HCT116 (cell line): ENCODE data around the gene RAPH1. TPM values are rescaled to one million over a fixed set of nuclear protein-coding genes. Genes with fewer than 3 reads are reported as not detected.

Source experiments
- ATAC-seq: fragments of 200-7000 bp; cut with Tn5 transposase; 2 replicates; pipeline ENCODE4 v1.9.1; 2020; ENCODE audit warnings: mild to moderate bottlenecking, moderate library complexity
- BruUV-seq: library from RNA; stranded (reverse); fragments of 400-500 nt; replicated peaks from 2 replicates; lab custom pipeline; 2021; lab: Mats Ljungman, UMichigan
- CTCF ChIA-PET: fragments of 300-600 bp; sonication (Branson Sonifier 250); formaldehyde crosslinking; loops from one replicate; lab custom pipeline; 2021; ENCODE audit warnings: antibody characterized with exemption; lab: Charles Lee
- POLR2A ChIA-PET: fragments of 300-600, 350-600 bp; sonication (Branson Sonifier 250); formaldehyde crosslinking; loops from one replicate; lab custom pipeline; 2021; ENCODE audit warnings: antibody characterized with exemption; lab: Charles Lee
- RAD21 ChIA-PET, 2 experiments: fragments of 300-600 bp; sonication (Branson Sonifier 250); formaldehyde crosslinking; loops; one replicate each; lab custom pipeline; 2023; ENCODE audit warnings: low total read pairs in 2 of 2; ENCODE audit not compliant: uncharacterized antibody in 2 of 2, unreplicated experiment in 2 of 2, low non-redundant PET in 1 of 2; lab: Charles Lee
- DNase-seq: peaks from one replicate; pipeline ENCODE4 v3.0.0-alpha.2; 2010; ENCODE audit warnings: low read depth, low spot score
- H2AFZ ChIP-seq: fragments of 200-600 bp; shearing (Covaris generic), sonication (generic); 2 replicates; pipeline ENCODE4 v1.6.1; 2017; ENCODE audit warnings: low read depth, mixed run types, mixed read lengths, antibody characterized with exemption, low read length; ENCODE audit not compliant: poor library complexity, severe bottlenecking
- H3K27ac ChIP-seq: 2 replicates; pipeline ENCODE4 v1.5.1; 2012; ENCODE audit warnings: low read depth, low read length
- H3K27me3 ChIP-seq: fragments of 200-600 bp; sonication (generic); 2 replicates; pipeline ENCODE4 v1.6.1; 2016; ENCODE audit warnings: mixed run types, low read length, mixed read lengths; ENCODE audit not compliant: insufficient read depth
- H3K36me3 ChIP-seq, 2 experiments: fragments of 200-500 bp in 1 of 2; fragments of 200-600 bp in 1 of 2; sonication (Bioruptor generic) in 1 of 2; sonication (generic) in 1 of 2; 2 replicates each; pipeline versions ENCODE4 v1.5.1 to v1.6.1; 2014 to 2016; ENCODE audit warnings: low read length in 2 of 2, inconsistent platforms in 1 of 2, mixed read lengths in 1 of 2, mixed run types in 1 of 2; ENCODE audit not compliant: insufficient read depth in 2 of 2, control insufficient read depth in 1 of 2
- H3K4me1 ChIP-seq, 2 experiments: fragments of 200-600 bp in 1 of 2; sonication (generic) in 1 of 2; 2 replicates each; pipeline versions ENCODE4 v1.5.1 to v1.6.1; 2012 to 2017; ENCODE audit warnings: low read length in 2 of 2, inconsistent platforms in 1 of 2, mild to moderate bottlenecking in 1 of 2, mixed read lengths in 1 of 2, mixed run types in 1 of 2, moderate library complexity in 1 of 2; ENCODE audit not compliant: insufficient read depth in 2 of 2, control insufficient read depth in 1 of 2
- H3K4me2 ChIP-seq: fragments of 200-600 bp; sonication (generic); 2 replicates; pipeline ENCODE4 v1.6.1; 2017; ENCODE audit warnings: mixed run types, low read length, mixed read lengths
- H3K4me3 ChIP-seq, 2 experiments: fragments of 200-600 bp in 1 of 2; sonication (generic) in 1 of 2; replicated peaks in 1 of 2; 2 replicates each; pipeline ENCODE4 v1.5.1; 2011 to 2016; ENCODE audit warnings: low read length in 2 of 2, control low read depth in 1 of 2, low read depth in 1 of 2, mild to moderate bottlenecking in 1 of 2, mixed read lengths in 1 of 2, mixed run types in 1 of 2
- H3K79me2 ChIP-seq: fragments of 200-600 bp; sonication (generic); 2 replicates; pipeline ENCODE4 v1.6.1; 2017; ENCODE audit warnings: mild to moderate bottlenecking, mixed run types, low read length, moderate library complexity, mixed read lengths; ENCODE audit not compliant: insufficient read depth
- H3K9ac ChIP-seq: fragments of 200-600 bp; sonication (generic); 2 replicates; pipeline ENCODE4 v1.6.1; 2016; ENCODE audit warnings: low read length, mixed read lengths
- H3K9me2 ChIP-seq: fragments of 200-600 bp; sonication (generic), shearing (Covaris generic); 2 replicates; pipeline ENCODE4 v1.6.1; 2017; ENCODE audit warnings: mixed run types, mild to moderate bottlenecking, moderate library complexity; ENCODE audit not compliant: insufficient read depth
- H3K9me3 ChIP-seq, 2 experiments: fragments of 200-500 bp in 1 of 2; fragments of 200-600 bp in 1 of 2; sonication (Bioruptor generic) in 1 of 2; sonication (generic) in 1 of 2; 2 replicates each; pipeline ENCODE4 v1.6.1; 2014 to 2017; ENCODE audit warnings: low read length in 2 of 2, mixed read lengths in 2 of 2, inconsistent platforms in 1 of 2, low read depth in 1 of 2, mild to moderate bottlenecking in 1 of 2, mixed run types in 1 of 2, moderate library complexity in 1 of 2; ENCODE audit not compliant: control insufficient read depth in 1 of 2, insufficient read depth in 1 of 2
- H4K20me1 ChIP-seq: fragments of 200-600 bp; sonication (generic), shearing (Covaris generic); 2 replicates; pipeline ENCODE4 v1.6.1; 2017; ENCODE audit warnings: mixed run types, mild to moderate bottlenecking, moderate library complexity; ENCODE audit not compliant: insufficient read depth
- ATF3 ChIP-seq: IDR thresholded peaks from 2 replicates; pipeline ENCODE4 v1.6.1; 2012
- EGR1 ChIP-seq: IDR thresholded peaks from 2 replicates; pipeline ENCODE4 v1.6.1; 2012; ENCODE audit warnings: low read depth
- ELF1 ChIP-seq: IDR thresholded peaks from 2 replicates; pipeline ENCODE4 v1.6.1; 2012; ENCODE audit warnings: low read depth, borderline replicate concordance
- EZH2 ChIP-seq: fragments of 200-600 bp; sonication (generic); IDR thresholded peaks from 2 replicates; pipeline ENCODE4 v1.6.1; 2017; ENCODE audit warnings: antibody characterized with exemption, mixed run types
- EZH2phosphoT487 ChIP-seq: fragments of 200-600 bp; IDR thresholded peaks from 2 replicates; pipeline ENCODE4 v1.6.1; 2018; ENCODE audit warnings: antibody characterized with exemption, borderline replicate concordance
- POLR2A ChIP-seq: IDR thresholded peaks from 2 replicates; pipeline ENCODE4 v1.7.0; 2011; ENCODE audit warnings: borderline replicate concordance; ENCODE audit not compliant: insufficient read depth, insufficient read length; ENCODE audit errors: extremely low read depth
- SIN3A ChIP-seq: IDR thresholded peaks from 2 replicates; pipeline ENCODE4 v1.6.1; 2012; ENCODE audit warnings: low read depth
- SRF ChIP-seq: IDR thresholded peaks from 2 replicates; pipeline ENCODE4 v1.6.1; 2012; ENCODE audit warnings: low read depth
- TCF7L2 ChIP-seq: IDR thresholded peaks from 2 replicates; pipeline ENCODE4 v1.7.0; 2011; ENCODE audit warnings: borderline replicate concordance, inconsistent platforms; ENCODE audit not compliant: insufficient read depth, insufficient read length; ENCODE audit errors: extremely low read depth
- YY1 ChIP-seq: IDR thresholded peaks from 2 replicates; pipeline ENCODE4 v1.6.1; 2011; ENCODE audit warnings: low read length, low read depth, moderate library complexity, mild to moderate bottlenecking; ENCODE audit not compliant: insufficient replicate concordance; ENCODE audit errors: extremely low read depth
- intact Hi-C: fragments of 100-400 bp; cut with micrococcal nuclease; formaldehyde crosslinking; loops from 2 replicates; pipeline ENCODE4 v1.10.0; 2022
- total RNA-seq: library from RNA; stranded (reverse); gene quantifications from one replicate; pipeline ENCODE4 v1.2.1, GENCODE V29; 2021; ENCODE audit not compliant: unreplicated experiment

Gene RAPH1
- total RNA-seq, 1 experiment from 2014 or later, result 22.3 TPM

GRCh38 chr2:203440671-203441070, 94.4 kb downstream of the RAPH1 start:
- BruUV-seq, result no TSS peak
- H3K27ac ChIP-seq, result no peak overlapping the region
- no peak for ATAC-seq
- ChIA-PET CTCF (no interaction called here), POLR2A (no interaction called here), RAD21 (no interaction called here)
- TF ChIP-seq POLR2A, result no peak
- TF ChIP-seq EGR1, result no peak
- TF ChIP-seq EZH2, result no peak
- TF ChIP-seq TCF7L2, result no peak
- no peak for TF ChIP-seq SIN3A
- no peak for TF ChIP-seq YY1
- no peak for TF ChIP-seq EZH2phosphoT487
- no peak for TF ChIP-seq ELF1
- no peak for TF ChIP-seq ATF3
- no peak for TF ChIP-seq SRF
- H2AFZ ChIP-seq, result no peak overlapping the region
- H4K20me1 ChIP-seq, result no peaks in the 10 kb centered on the region
- no peaks in the 10 kb centered on the region for H3K4me1 ChIP-seq
- no peaks in the 10 kb centered on the region for H3K9me2 ChIP-seq
- H3K27me3 ChIP-seq, result no peaks in the 10 kb centered on the region
- no peak overlapping the region for H3K4me3 ChIP-seq
- H3K4me2 ChIP-seq, result no peak overlapping the region
- no peaks in the 10 kb centered on the region for H3K79me2 ChIP-seq
- no peaks in the 10 kb centered on the region for H3K9me3 ChIP-seq
- intact Hi-C loops, result no loop called here
- H3K36me3 ChIP-seq, result peaks cover 2 to 12% of the 10 kb centered on the region in 2 experiments; a peak in 2 of 4 replicates
- DNase-seq, result no peak
- no peak overlapping the region for H3K9ac ChIP-seq

GRCh38 chr2:203438528-203438927, 96.6 kb downstream of the RAPH1 start:
- TF ChIP-seq ATF3, result no peak
- BruUV-seq, result no TSS peak
- peaks cover 2 to 12% of the 10 kb centered on the region in 2 experiments; a peak in 2 of 4 replicates for H3K36me3 ChIP-seq
- ChIA-PET CTCF (no interaction called here), POLR2A (no interaction called here), RAD21 (no interaction called here)
- H3K9me2 ChIP-seq, result no peaks in the 10 kb centered on the region
- H4K20me1 ChIP-seq, result no peaks in the 10 kb centered on the region
- ATAC-seq (no peak), DNase-seq (no peak)
- H3K79me2 ChIP-seq, result no peaks in the 10 kb centered on the region
- no peaks in the 10 kb centered on the region for H3K27me3 ChIP-seq
- no peak overlapping the region for H3K27ac ChIP-seq
- no peak overlapping the region for H3K9ac ChIP-seq
- H3K4me1 ChIP-seq, result no peaks in the 10 kb centered on the region
- H2AFZ ChIP-seq, result no peak overlapping the region
- no peak overlapping the region for H3K4me2 ChIP-seq
- no peaks in the 10 kb centered on the region for H3K9me3 ChIP-seq
- no peak overlapping the region for H3K4me3 ChIP-seq
- intact Hi-C loops, result no loop called here
